ENCODE data around the gene SNRNP40. TPM values are rescaled to one million over a fixed set of nuclear protein-coding genes. Genes with fewer than 3 reads are reported as not detected.
A peak's percentile ranks its signal among the peaks of the same experiment; 100 is the strongest.

Gene SNRNP40
- polyA plus RNA-seq, 1 of the 3 experiments (the other 2 are of a cell fraction): 46.7 TPM

DNA sequence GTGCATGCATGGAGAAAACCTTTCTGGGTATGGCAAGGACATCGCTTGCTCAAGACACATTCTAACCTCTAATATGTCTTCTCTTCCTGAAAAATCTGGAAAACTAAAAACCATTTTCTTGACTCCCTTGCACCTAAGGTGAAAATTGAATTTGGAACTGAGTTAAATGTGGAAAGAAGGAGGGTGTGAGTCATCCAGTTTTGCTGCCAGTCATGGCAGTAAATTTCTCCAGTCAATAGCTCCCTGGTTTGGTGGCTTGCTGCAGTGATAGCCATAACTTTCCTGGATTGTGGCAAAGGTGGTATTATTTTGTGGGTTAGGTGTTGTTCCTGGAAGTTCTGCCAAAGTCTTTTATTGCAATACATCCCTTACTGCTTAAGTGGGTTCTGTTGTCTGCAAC lies 2.8 kb upstream of the SNRNP40 start:
- peaks cover 5 to 16% of the 10 kb centered on the region in 2 experiments; a peak in 2 of 4 replicates for H3K4me1 ChIP-seq (ENCODE audit: control insufficient read depth in 1 of 2, insufficient read depth in 2 of 2, low read depth in 1 of 2, low read length in 1 of 2)
- no peak overlapping the region for H3K9ac ChIP-seq
- no peaks in the 10 kb centered on the region for H3K9me3 ChIP-seq
- H2AFZ ChIP-seq (ENCODE audit: low read depth): no peak overlapping the region
- ChIA-PET CTCF (no interaction called here), POLR2A (no interaction called here)
- H3K4me3 ChIP-seq (ENCODE audit: low read depth in 2 of 2, low read length in 1 of 2): no peak overlapping the region
- DNase-seq: no peak
- H3K36me3 ChIP-seq (replicated peaks in 1 of 2; ENCODE audit: control insufficient read depth in 1 of 2, insufficient read depth in 2 of 2, low read length in 1 of 2): no peaks in the 10 kb centered on the region
- no peaks in the 10 kb centered on the region for H4K20me1 ChIP-seq (ENCODE audit: insufficient read depth)
- no peaks in the 10 kb centered on the region for H3K27me3 ChIP-seq (ENCODE audit: insufficient read depth)
- peak; percentile 19; the same call in 1 of the 2 replicates for TF ChIP-seq FOSL2 (IDR thresholded peaks at IDR 0.05; ENCODE audit: borderline replicate concordance, low read depth)
- TF ChIP-seq, protein P1, sequence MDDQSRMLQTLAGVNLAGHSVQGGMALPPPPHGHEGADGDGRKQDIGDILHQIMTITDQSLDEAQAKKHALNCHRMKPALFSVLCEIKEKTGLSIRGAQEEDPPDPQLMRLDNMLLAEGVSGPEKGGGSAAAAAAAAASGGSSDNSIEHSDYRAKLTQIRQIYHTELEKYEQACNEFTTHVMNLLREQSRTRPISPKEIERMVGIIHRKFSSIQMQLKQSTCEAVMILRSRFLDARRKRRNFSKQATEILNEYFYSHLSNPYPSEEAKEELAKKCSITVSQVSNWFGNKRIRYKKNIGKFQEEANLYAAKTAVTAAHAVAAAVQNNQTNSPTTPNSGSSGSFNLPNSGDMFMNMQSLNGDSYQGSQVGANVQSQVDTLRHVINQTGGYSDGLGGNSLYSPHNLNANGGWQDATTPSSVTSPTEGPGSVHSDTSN (IDR thresholded peaks at IDR 0.05): peak; percentile 40; the same call in 1 of the 2 replicates
- TF ChIP-seq, protein P2, sequence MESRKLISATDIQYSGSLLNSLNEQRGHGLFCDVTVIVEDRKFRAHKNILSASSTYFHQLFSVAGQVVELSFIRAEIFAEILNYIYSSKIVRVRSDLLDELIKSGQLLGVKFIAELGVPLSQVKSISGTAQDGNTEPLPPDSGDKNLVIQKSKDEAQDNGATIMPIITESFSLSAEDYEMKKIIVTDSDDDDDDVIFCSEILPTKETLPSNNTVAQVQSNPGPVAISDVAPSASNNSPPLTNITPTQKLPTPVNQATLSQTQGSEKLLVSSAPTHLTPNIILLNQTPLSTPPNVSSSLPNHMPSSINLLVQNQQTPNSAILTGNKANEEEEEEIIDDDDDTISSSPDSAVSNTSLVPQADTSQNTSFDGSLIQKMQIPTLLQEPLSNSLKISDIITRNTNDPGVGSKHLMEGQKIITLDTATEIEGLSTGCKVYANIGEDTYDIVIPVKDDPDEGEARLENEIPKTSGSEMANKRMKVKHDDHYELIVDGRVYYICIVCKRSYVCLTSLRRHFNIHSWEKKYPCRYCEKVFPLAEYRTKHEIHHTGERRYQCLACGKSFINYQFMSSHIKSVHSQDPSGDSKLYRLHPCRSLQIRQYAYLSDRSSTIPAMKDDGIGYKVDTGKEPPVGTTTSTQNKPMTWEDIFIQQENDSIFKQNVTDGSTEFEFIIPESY (IDR thresholded peaks at IDR 0.05; ENCODE audit: borderline replicate concordance, low read depth): no peak
- H3F3A ChIP-seq (replicated peaks; ENCODE audit: insufficient read depth): no peaks in the 10 kb centered on the region
- H3K27ac ChIP-seq (ENCODE audit: low read depth in 2 of 2, low read length in 1 of 2): no peak overlapping the region
- H3K79me2 ChIP-seq (ENCODE audit: insufficient read depth): peaks cover 94% of the 10 kb centered on the region
- H3K4me2 ChIP-seq: no peak overlapping the region
- H3K9me2 ChIP-seq: no peaks in the 10 kb centered on the region
- WGBS (ENCODE audit: low lambda C conversion rate): 96% methylated on average over 1 of the region's 1 CpG

DNA sequence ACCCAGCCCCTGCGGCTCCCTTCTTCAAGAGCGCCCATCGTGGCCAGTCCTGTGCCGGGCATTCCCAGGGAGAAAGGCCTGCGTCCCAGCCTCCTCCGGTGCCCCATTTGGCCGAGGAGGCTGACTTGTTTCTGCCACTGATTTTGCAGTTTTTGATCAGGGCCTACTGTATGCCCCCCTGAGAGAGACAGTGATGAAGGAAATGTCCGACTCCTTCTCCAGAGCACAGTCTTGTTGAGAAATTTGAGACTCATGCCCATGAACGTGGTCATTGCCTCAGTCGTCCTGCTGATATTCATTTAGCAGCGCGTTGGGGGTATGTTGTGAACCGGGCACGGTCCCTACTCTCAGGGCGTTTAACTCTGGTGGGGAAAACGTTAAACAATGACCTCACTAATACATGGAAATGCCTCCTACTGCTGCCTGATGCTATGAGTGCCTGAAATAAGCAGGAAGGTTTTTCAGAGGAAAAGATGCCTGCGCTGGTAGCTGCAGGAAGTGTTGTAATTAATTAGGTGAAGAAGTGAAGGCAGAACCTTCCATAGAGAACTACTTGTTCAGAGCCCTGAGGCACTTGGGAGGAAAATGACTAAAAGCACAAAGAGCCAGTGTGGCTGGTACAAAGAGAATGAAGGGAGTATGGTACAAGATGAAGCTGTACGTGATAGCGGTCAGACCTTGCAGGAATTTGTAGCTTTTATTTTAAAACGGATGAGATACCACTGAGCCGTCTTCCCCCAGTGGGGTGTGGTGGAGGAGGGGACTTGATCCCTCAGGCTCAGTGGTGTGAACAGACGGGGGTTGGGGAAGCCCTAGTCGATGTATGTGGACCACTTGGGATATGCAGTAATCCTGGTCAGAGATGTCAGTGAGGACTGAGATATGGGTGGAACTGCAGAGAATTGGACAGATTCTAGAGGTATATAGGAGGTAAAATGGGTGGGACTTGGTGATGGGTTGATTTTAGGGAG lies 974 bp upstream of the SNRNP40 start:
- no peaks in the 10 kb centered on the region for H3K9me3 ChIP-seq
- no peaks in the 10 kb centered on the region for H3F3A ChIP-seq (replicated peaks; ENCODE audit: insufficient read depth)
- peak overlapping the region; percentile 97 for H3K4me2 ChIP-seq
- peak overlapping the region; percentile 91 for H3K9ac ChIP-seq
- CTCF ChIA-PET: interaction anchor here (1.0 to 3.0 kb wide), 5 partner anchors 9 to 116 kb away, joined by 3 to 30 read pairs (median 4); no protein-coding TSS in a partner anchor
- H3K36me3 ChIP-seq (replicated peaks in 1 of 2; ENCODE audit: control insufficient read depth in 1 of 2, insufficient read depth in 2 of 2, low read length in 1 of 2): peaks cover 6 to 9% of the 10 kb centered on the region in 2 experiments
- peak overlapping the region; percentile 54 to 66 for H3K27ac ChIP-seq (ENCODE audit: low read depth in 2 of 2, low read length in 1 of 2)
- no peaks in the 10 kb centered on the region for H3K9me2 ChIP-seq
- 7% methylated on average over 18 of the region's 23 CpGs for WGBS (ENCODE audit: low lambda C conversion rate)
- H3K4me3 ChIP-seq (ENCODE audit: low read depth in 2 of 2, low read length in 1 of 2): peak overlapping the region; percentile 88 to 95
- DNase-seq: peak; percentile 26
- H2AFZ ChIP-seq (ENCODE audit: low read depth): peak overlapping the region; percentile 86
- no peaks in the 10 kb centered on the region for H3K27me3 ChIP-seq (ENCODE audit: insufficient read depth)
- peaks cover 5 to 16% of the 10 kb centered on the region in 2 experiments; a peak in 2 of 4 replicates for H3K4me1 ChIP-seq (ENCODE audit: control insufficient read depth in 1 of 2, insufficient read depth in 2 of 2, low read depth in 1 of 2, low read length in 1 of 2)
- H4K20me1 ChIP-seq (ENCODE audit: insufficient read depth): no peaks in the 10 kb centered on the region
- H3K79me2 ChIP-seq (ENCODE audit: insufficient read depth): peaks cover 85% of the 10 kb centered on the region
- POLR2A ChIA-PET: interaction anchor here (1.0 to 1.3 kb wide), 4 partner anchors 10 to 108 kb away, joined by 3 to 4 read pairs (median 4); partner anchors contain the start of gene NKAIN1
- TF ChIP-seq SIN3A (IDR thresholded peaks at IDR 0.05; ENCODE audit: borderline replicate concordance, low read depth, low read length): no peak
- no peak for TF ChIP-seq GABPA (IDR thresholded peaks at IDR 0.05; ENCODE audit: low read depth)
- TF ChIP-seq CHD2 (IDR thresholded peaks at IDR 0.05; ENCODE audit: low read length, partially characterized antibody): no peak
- TF ChIP-seq, protein P3, sequence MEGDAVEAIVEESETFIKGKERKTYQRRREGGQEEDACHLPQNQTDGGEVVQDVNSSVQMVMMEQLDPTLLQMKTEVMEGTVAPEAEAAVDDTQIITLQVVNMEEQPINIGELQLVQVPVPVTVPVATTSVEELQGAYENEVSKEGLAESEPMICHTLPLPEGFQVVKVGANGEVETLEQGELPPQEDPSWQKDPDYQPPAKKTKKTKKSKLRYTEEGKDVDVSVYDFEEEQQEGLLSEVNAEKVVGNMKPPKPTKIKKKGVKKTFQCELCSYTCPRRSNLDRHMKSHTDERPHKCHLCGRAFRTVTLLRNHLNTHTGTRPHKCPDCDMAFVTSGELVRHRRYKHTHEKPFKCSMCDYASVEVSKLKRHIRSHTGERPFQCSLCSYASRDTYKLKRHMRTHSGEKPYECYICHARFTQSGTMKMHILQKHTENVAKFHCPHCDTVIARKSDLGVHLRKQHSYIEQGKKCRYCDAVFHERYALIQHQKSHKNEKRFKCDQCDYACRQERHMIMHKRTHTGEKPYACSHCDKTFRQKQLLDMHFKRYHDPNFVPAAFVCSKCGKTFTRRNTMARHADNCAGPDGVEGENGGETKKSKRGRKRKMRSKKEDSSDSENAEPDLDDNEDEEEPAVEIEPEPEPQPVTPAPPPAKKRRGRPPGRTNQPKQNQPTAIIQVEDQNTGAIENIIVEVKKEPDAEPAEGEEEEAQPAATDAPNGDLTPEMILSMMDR (IDR thresholded peaks at IDR 0.05): no peak
- TF ChIP-seq, protein P4, sequence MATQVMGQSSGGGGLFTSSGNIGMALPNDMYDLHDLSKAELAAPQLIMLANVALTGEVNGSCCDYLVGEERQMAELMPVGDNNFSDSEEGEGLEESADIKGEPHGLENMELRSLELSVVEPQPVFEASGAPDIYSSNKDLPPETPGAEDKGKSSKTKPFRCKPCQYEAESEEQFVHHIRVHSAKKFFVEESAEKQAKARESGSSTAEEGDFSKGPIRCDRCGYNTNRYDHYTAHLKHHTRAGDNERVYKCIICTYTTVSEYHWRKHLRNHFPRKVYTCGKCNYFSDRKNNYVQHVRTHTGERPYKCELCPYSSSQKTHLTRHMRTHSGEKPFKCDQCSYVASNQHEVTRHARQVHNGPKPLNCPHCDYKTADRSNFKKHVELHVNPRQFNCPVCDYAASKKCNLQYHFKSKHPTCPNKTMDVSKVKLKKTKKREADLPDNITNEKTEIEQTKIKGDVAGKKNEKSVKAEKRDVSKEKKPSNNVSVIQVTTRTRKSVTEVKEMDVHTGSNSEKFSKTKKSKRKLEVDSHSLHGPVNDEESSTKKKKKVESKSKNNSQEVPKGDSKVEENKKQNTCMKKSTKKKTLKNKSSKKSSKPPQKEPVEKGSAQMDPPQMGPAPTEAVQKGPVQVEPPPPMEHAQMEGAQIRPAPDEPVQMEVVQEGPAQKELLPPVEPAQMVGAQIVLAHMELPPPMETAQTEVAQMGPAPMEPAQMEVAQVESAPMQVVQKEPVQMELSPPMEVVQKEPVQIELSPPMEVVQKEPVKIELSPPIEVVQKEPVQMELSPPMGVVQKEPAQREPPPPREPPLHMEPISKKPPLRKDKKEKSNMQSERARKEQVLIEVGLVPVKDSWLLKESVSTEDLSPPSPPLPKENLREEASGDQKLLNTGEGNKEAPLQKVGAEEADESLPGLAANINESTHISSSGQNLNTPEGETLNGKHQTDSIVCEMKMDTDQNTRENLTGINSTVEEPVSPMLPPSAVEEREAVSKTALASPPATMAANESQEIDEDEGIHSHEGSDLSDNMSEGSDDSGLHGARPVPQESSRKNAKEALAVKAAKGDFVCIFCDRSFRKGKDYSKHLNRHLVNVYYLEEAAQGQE (IDR thresholded peaks at IDR 0.05; ENCODE audit: low read depth, low read length): no peak
- TF ChIP-seq TAF1 (IDR thresholded peaks at IDR 0.05; ENCODE audit: borderline replicate concordance, low read depth, low read length): no peak
- TF ChIP-seq MEF2A (IDR thresholded peaks at IDR 0.05; ENCODE audit: borderline replicate concordance, low read depth): no peak
- TF ChIP-seq, protein P5, sequence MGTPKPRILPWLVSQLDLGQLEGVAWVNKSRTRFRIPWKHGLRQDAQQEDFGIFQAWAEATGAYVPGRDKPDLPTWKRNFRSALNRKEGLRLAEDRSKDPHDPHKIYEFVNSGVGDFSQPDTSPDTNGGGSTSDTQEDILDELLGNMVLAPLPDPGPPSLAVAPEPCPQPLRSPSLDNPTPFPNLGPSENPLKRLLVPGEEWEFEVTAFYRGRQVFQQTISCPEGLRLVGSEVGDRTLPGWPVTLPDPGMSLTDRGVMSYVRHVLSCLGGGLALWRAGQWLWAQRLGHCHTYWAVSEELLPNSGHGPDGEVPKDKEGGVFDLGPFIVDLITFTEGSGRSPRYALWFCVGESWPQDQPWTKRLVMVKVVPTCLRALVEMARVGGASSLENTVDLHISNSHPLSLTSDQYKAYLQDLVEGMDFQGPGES (IDR thresholded peaks at IDR 0.05; ENCODE audit: low read depth, low read length): no peak
- no peak for TF ChIP-seq YY1 (IDR thresholded peaks at IDR 0.05; ENCODE audit: low read depth)
